ENCODE data around the gene MED16.

Gene MED16

GRCh38 chr19:834216-834615 lies 58.8 kb downstream of the MED16 start:
- Histone ChIP-seq H3K36me3 (ENCODE audit: control insufficient read depth in 4 of 4, insufficient read depth in 4 of 4, low read length in 3 of 4) (no peaks in the 10 kb centered on the region), H3K4me1 (ENCODE audit: control extremely low read depth in 1 of 4, control insufficient read depth in 4 of 4, insufficient read depth in 4 of 4, low read length in 3 of 4) (peaks cover 0 to 9% (median 3%) of the 10 kb centered on the region in 4 experiments), H3K27ac (ENCODE audit: insufficient read depth in 1 of 2, low read depth in 1 of 2, low read length in 2 of 2, poor library complexity in 1 of 2, severe bottlenecking in 2 of 2) (no peak overlapping the region), H3K27me3 (replicated peaks in 2 of 5; ENCODE audit: control insufficient read depth in 4 of 5, insufficient read depth in 5 of 5, low read length in 4 of 5) (peaks cover 0 to 12% (median 0%) of the 10 kb centered on the region in 5 experiments), H3K9me3 (ENCODE audit: control extremely low read depth in 1 of 5, control insufficient read depth in 4 of 5, insufficient read depth in 2 of 5, low read depth in 1 of 5, low read length in 4 of 5) (no peaks in the 10 kb centered on the region), H3K4me3 (ENCODE audit: control insufficient read depth in 1 of 7, extremely low read depth in 1 of 7, insufficient read depth in 4 of 7, low read depth in 2 of 7, low read length in 6 of 7) (no peak overlapping the region)
- CTCF ChIA-PET: no interaction called here
- no peak for DNase-seq
- 94% methylated on average over 22 of the region's 24 CpGs for WGBS (ENCODE audit: insufficient coverage)
- POLR2A ChIA-PET: no interaction called here

- 87% methylated on average over 33 of the region's 38 CpGs for WGBS (ENCODE audit: insufficient coverage)
- Histone ChIP-seq H3K27me3 (replicated peaks in 2 of 5; ENCODE audit: control insufficient read depth in 4 of 5, insufficient read depth in 5 of 5, low read length in 4 of 5) (peaks cover 0 to 10% (median 0%) of the 10 kb centered on the region in 5 experiments), H3K36me3 (ENCODE audit: control insufficient read depth in 4 of 4, insufficient read depth in 4 of 4, low read length in 3 of 4) (no peaks in the 10 kb centered on the region), H3K27ac (ENCODE audit: insufficient read depth in 1 of 2, low read depth in 1 of 2, low read length in 2 of 2, poor library complexity in 1 of 2, severe bottlenecking in 2 of 2) (no peak overlapping the region), H3K4me1 (ENCODE audit: control extremely low read depth in 1 of 4, control insufficient read depth in 4 of 4, insufficient read depth in 4 of 4, low read length in 3 of 4) (peaks cover 0 to 5% (median 4%) of the 10 kb centered on the region in 4 experiments), H3K9me3 (ENCODE audit: control extremely low read depth in 1 of 5, control insufficient read depth in 4 of 5, insufficient read depth in 2 of 5, low read depth in 1 of 5, low read length in 4 of 5) (no peaks in the 10 kb centered on the region), H3K4me3 (ENCODE audit: control insufficient read depth in 1 of 7, extremely low read depth in 1 of 7, insufficient read depth in 4 of 7, low read depth in 2 of 7, low read length in 6 of 7) (no peak overlapping the region)
- POLR2A ChIA-PET: no interaction called here
- CTCF ChIA-PET: interaction anchor here (1.5 kb wide), 1 partner anchor 8 kb away, joined by 4 read pairs; no protein-coding TSS in a partner anchor
- no peak for DNase-seq
These were observed 61.3 kb downstream of the MED16 start for GRCh38 chr19:831407-832369.

- CTCF ChIA-PET: no interaction called here
- no peaks in the 10 kb centered on the region for H3K36me3 ChIP-seq (ENCODE audit: control insufficient read depth in 4 of 4, insufficient read depth in 4 of 4, low read length in 3 of 4)
- H3K4me1 ChIP-seq (ENCODE audit: control extremely low read depth in 1 of 4, control insufficient read depth in 4 of 4, insufficient read depth in 4 of 4, low read length in 3 of 4): peaks cover 0 to 3% (median 0%) of the 10 kb centered on the region in 4 experiments
- no peak for DNase-seq
- POLR2A ChIA-PET: no interaction called here
- no peak overlapping the region for H3K27ac ChIP-seq (ENCODE audit: insufficient read depth in 1 of 2, low read depth in 1 of 2, low read length in 2 of 2, poor library complexity in 1 of 2, severe bottlenecking in 2 of 2)
- H3K27me3 ChIP-seq (replicated peaks in 2 of 5; ENCODE audit: control insufficient read depth in 4 of 5, insufficient read depth in 5 of 5, low read length in 4 of 5): peaks cover 0 to 9% (median 0%) of the 10 kb centered on the region in 5 experiments
- WGBS (ENCODE audit: insufficient coverage): 90% methylated on average over 11 of the region's 18 CpGs
- no peak overlapping the region for H3K4me3 ChIP-seq (ENCODE audit: control insufficient read depth in 1 of 7, extremely low read depth in 1 of 7, insufficient read depth in 4 of 7, low read depth in 2 of 7, low read length in 6 of 7)
- no peaks in the 10 kb centered on the region for H3K9me3 ChIP-seq (ENCODE audit: control extremely low read depth in 1 of 5, control insufficient read depth in 4 of 5, insufficient read depth in 2 of 5, low read depth in 1 of 5, low read length in 4 of 5)
These were observed 63.7 kb downstream of the MED16 start for GRCh38 chr19:829129-829758.

GRCh38 chr19:827710-828321 lies 65.2 kb downstream of the MED16 start, which contains the start of gene AZU1:
Gene AZU1 (plus strand): TSS chr19:827837. CDS start chr19:827847, 10 bp downstream.
- ChIA-PET CTCF (no interaction called here), POLR2A (no interaction called here)
- H3K27me3 ChIP-seq (replicated peaks in 2 of 5; ENCODE audit: control insufficient read depth in 4 of 5, insufficient read depth in 5 of 5, low read length in 4 of 5): peaks cover 0 to 18% (median 3%) of the 10 kb centered on the region in 5 experiments
- WGBS (ENCODE audit: insufficient coverage): 79% methylated on average over 30 of the region's 33 CpGs
- H3K4me1 ChIP-seq (ENCODE audit: control extremely low read depth in 1 of 4, control insufficient read depth in 4 of 4, insufficient read depth in 4 of 4, low read length in 3 of 4): peaks cover 0 to 7% (median 5%) of the 10 kb centered on the region in 4 experiments
- H3K4me3 ChIP-seq (ENCODE audit: control insufficient read depth in 1 of 7, extremely low read depth in 1 of 7, insufficient read depth in 4 of 7, low read depth in 2 of 7, low read length in 6 of 7): no peak within 1 kb of the TSS
- no peak within 1 kb of the TSS for H3K27ac ChIP-seq (ENCODE audit: insufficient read depth in 1 of 2, low read depth in 1 of 2, low read length in 2 of 2, poor library complexity in 1 of 2, severe bottlenecking in 2 of 2)
- no peaks in the 10 kb centered on the region for H3K9me3 ChIP-seq (ENCODE audit: control extremely low read depth in 1 of 5, control insufficient read depth in 4 of 5, insufficient read depth in 2 of 5, low read depth in 1 of 5, low read length in 4 of 5)
- no peak for DNase-seq
- H3K36me3 ChIP-seq (ENCODE audit: control insufficient read depth in 4 of 4, insufficient read depth in 4 of 4, low read length in 3 of 4): no peaks in the 10 kb centered on the region

- POLR2A ChIA-PET: no interaction called here
- DNase-seq: no peak
- no peak overlapping the region for H3K4me3 ChIP-seq (ENCODE audit: control insufficient read depth in 1 of 7, extremely low read depth in 1 of 7, insufficient read depth in 4 of 7, low read depth in 2 of 7, low read length in 6 of 7)
- CTCF ChIA-PET: interaction anchor here (0.8 to 1.0 kb wide), 2 partner anchors 12 to 24 kb away, joined by 3 read pairs; no protein-coding TSS in a partner anchor
- 97% methylated on average over 5 of the region's 11 CpGs for WGBS (ENCODE audit: insufficient coverage)
- H3K36me3 ChIP-seq (ENCODE audit: control insufficient read depth in 4 of 4, insufficient read depth in 4 of 4, low read length in 3 of 4): no peaks in the 10 kb centered on the region
- H3K4me1 ChIP-seq (ENCODE audit: control extremely low read depth in 1 of 4, control insufficient read depth in 4 of 4, insufficient read depth in 4 of 4, low read length in 3 of 4): peaks cover 0 to 7% (median 5%) of the 10 kb centered on the region in 4 experiments
- no peak overlapping the region for H3K27ac ChIP-seq (ENCODE audit: insufficient read depth in 1 of 2, low read depth in 1 of 2, low read length in 2 of 2, poor library complexity in 1 of 2, severe bottlenecking in 2 of 2)
- H3K9me3 ChIP-seq (ENCODE audit: control extremely low read depth in 1 of 5, control insufficient read depth in 4 of 5, insufficient read depth in 2 of 5, low read depth in 1 of 5, low read length in 4 of 5): no peaks in the 10 kb centered on the region
- H3K27me3 ChIP-seq (replicated peaks in 2 of 5; ENCODE audit: control insufficient read depth in 4 of 5, insufficient read depth in 5 of 5, low read length in 4 of 5): peaks cover 0 to 23% (median 3%) of the 10 kb centered on the region in 5 experiments
These were observed 65.7 kb downstream of the MED16 start for GRCh38 chr19:827314-827709.

- H3K27ac ChIP-seq (ENCODE audit: insufficient read depth in 1 of 2, low read depth in 1 of 2, low read length in 2 of 2, poor library complexity in 1 of 2, severe bottlenecking in 2 of 2): no peak overlapping the region
- POLR2A ChIA-PET: interaction anchor here (0.6 kb wide), 1 partner anchor 72 kb away, joined by 4 read pairs; no protein-coding TSS in a partner anchor
- peaks cover 0 to 31% (median 3%) of the 10 kb centered on the region in 5 experiments for H3K27me3 ChIP-seq (replicated peaks in 2 of 5; ENCODE audit: control insufficient read depth in 4 of 5, insufficient read depth in 5 of 5, low read length in 4 of 5)
- WGBS (ENCODE audit: insufficient coverage): 93% methylated on average over 8 of the region's 19 CpGs
- no peak overlapping the region for H3K4me3 ChIP-seq (ENCODE audit: control insufficient read depth in 1 of 7, extremely low read depth in 1 of 7, insufficient read depth in 4 of 7, low read depth in 2 of 7, low read length in 6 of 7)
- no peaks in the 10 kb centered on the region for H3K9me3 ChIP-seq (ENCODE audit: control extremely low read depth in 1 of 5, control insufficient read depth in 4 of 5, insufficient read depth in 2 of 5, low read depth in 1 of 5, low read length in 4 of 5)
- H3K36me3 ChIP-seq (ENCODE audit: control insufficient read depth in 4 of 4, insufficient read depth in 4 of 4, low read length in 3 of 4): no peaks in the 10 kb centered on the region
- CTCF ChIA-PET: interaction anchor here (0.6 to 1.0 kb wide), 2 partner anchors 14 to 180 kb away, joined by 3 to 4 read pairs; no protein-coding TSS in a partner anchor
- peaks cover 0 to 7% (median 6%) of the 10 kb centered on the region in 4 experiments for H3K4me1 ChIP-seq (ENCODE audit: control extremely low read depth in 1 of 4, control insufficient read depth in 4 of 4, insufficient read depth in 4 of 4, low read length in 3 of 4)
- no peak for DNase-seq
These were observed 66.9 kb downstream of the MED16 start for GRCh38 chr19:825897-826644.
